AG10803 (cell line): ENCODE results near the gene PCYT1B.

Source experiments
- DNase-seq: peaks from one replicate; pipeline ENCODE4 v3.0.0; 2010; ENCODE audit warnings: low read depth
- H3K4me3 ChIP-seq: 2 replicates; pipeline ENCODE4 v1.5.1; 2011; ENCODE audit warnings: mild to moderate bottlenecking, low read length, control low read depth
- TF ChIP-seq, protein P1 (sequence below): conservative IDR thresholded peaks from 2 replicates; pipeline ENCODE4 v1.5.1; 2011; ENCODE audit warnings: mild to moderate bottlenecking, low read length, control low read depth, inconsistent platforms

PCYT1B gene

DNA sequence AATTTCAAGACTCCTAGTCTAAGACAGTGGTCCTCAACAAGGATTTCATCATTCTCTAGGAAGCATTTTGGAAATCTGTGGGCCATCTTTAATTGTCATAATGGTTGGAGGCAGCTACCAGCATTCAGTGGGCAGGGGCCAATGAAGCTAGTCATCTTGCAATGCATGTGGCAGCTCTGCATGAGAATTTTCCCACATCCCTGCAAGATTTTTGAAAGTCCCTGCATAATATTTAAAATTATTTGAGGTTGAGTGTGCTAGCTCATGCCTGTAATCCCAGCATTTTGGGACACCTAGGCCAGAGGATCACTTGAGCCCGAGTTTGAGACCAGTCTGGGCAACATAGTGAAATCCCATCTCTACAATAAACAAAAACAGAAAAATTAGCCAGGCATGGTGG is 44.0 kb downstream of the PCYT1B start:
- H3K4me3 ChIP-seq = no peak overlapping the region
- DNase-seq = no peak
- TF ChIP-seq, protein P1, sequence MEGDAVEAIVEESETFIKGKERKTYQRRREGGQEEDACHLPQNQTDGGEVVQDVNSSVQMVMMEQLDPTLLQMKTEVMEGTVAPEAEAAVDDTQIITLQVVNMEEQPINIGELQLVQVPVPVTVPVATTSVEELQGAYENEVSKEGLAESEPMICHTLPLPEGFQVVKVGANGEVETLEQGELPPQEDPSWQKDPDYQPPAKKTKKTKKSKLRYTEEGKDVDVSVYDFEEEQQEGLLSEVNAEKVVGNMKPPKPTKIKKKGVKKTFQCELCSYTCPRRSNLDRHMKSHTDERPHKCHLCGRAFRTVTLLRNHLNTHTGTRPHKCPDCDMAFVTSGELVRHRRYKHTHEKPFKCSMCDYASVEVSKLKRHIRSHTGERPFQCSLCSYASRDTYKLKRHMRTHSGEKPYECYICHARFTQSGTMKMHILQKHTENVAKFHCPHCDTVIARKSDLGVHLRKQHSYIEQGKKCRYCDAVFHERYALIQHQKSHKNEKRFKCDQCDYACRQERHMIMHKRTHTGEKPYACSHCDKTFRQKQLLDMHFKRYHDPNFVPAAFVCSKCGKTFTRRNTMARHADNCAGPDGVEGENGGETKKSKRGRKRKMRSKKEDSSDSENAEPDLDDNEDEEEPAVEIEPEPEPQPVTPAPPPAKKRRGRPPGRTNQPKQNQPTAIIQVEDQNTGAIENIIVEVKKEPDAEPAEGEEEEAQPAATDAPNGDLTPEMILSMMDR = no peak

DNA sequence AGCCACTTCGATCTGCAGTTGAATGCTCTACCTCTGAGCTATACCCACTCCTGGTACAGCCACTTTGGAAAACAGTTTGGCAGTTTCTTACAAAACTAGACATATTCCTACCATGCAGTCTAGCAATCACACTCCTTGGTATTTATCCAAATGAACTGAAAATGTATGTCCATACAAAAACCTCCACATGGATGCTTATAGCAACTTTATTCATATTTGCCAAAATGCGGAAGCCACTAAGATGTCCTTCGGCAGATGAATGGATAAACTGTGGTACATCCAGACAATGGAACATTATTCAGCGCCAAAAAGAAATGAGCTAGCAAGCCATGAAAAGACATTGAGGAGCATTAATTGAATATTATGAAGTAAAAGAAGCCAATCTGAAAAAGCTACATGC is 45.3 kb downstream of the PCYT1B start:
- H3K4me3 ChIP-seq = no peak overlapping the region
- no peak for DNase-seq
- TF ChIP-seq, protein P1 = no peak

DNA sequence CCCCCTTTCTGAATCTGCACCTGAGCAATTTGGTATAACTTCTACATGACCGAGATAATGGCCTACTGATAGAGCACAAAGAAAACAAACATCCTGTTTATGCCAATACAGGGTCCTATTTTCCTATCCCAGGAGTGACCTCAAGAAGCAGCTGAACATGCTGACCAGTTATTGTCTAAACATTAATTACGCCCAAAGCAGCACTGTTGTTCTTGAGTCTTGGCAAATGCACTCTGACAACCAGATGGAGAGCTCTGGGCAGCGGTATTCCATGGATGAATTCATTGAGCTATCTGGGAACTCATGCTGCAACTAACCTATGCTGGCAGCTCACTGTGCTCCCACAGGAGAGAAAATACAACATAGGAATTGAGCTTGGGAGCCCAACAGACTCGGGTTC is 52.6 kb downstream of the PCYT1B start:
- TF ChIP-seq, protein P1 = no peak
- no peak overlapping the region for H3K4me3 ChIP-seq
- DNase-seq = no peak

DNA sequence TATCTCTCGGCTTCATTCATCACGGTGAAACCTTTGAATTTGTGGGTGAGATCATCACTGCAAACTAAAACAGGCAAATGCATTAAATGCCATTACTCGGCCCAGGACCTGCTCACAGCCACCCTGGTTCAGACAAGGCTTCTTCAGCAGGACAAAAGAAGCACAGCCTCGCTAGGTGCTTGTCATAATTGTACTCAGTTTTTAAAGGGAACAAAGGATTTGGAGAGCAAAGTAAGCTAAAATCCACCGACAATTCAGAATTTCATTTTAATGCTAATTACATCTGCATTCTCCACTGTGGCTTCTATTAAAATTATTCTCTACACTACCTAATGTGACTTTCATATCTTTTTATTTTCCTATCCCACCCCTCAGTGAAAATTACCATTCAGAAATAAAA is 57.0 kb downstream of the PCYT1B start:
- H3K4me3 ChIP-seq = no peak overlapping the region
- no peak for DNase-seq
- TF ChIP-seq, protein P1 = no peak

DNA sequence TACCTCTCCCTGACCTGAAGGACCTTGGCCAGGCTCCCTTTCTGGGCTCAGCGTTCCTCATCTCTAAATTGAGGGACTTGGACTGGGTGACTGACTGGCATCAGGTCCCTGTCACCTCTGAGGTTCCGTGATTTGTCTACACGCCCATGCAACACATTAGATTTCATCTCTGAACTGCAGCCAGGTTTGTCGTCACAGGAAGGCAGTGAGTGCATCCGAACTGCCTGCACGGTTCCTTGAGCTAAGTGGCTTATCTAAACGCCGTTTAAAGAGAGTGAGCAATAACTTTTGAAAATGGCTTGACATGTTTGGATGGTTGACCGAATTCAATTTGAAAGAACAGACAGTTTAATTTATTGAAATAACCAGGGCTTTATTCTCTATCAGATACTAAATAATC is 70.1 kb downstream of the PCYT1B start:
- DNase-seq = no peak
- TF ChIP-seq, protein P1 = no peak
- H3K4me3 ChIP-seq = no peak overlapping the region

DNA sequence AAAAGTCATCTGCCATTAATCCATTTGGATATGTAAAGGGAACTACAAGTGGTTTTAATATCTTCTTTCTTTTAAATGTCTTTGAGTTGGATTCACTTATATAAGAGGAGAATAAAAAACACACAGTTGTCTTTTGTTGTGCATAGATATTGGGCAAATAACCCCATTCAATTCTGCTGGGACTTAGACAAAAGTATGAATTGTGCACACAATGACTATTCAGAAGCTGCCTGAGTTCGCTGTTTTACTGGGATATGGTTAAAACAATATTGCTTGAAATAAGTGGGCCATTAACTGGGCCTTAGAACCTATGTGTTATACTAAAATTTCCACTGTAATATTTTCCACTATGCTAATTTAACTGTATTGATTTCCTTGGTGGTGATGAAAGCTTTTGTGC is 71.7 kb downstream of the PCYT1B start:
- DNase-seq = no peak
- no peak overlapping the region for H3K4me3 ChIP-seq
- TF ChIP-seq, protein P1 = no peak

DNA sequence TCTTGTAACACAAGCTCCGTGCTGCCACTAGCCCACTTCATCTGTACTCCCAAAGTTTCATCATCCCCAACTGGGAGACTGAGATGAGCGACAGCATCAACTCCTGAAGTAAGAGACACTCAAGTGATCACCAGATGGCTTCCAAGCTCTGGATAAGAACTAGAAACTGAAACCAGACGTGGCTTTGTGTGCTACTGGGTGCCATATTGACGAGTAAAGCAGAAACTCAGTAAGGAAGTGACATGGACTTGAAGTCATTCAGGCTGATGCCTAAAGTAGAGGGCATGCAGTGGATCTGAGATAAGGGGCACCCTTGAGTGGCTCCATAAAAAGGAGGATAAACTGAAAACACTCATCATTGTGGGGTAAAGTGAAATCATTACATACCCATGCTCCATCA is 72.4 kb downstream of the PCYT1B start:
- DNase-seq = no peak
- no peak overlapping the region for H3K4me3 ChIP-seq
- TF ChIP-seq, protein P1 = no peak
